D721Med (cell line): ENCODE data around the gene ZNF718.
"Not testable (repeated sequence)": the region's sequence is repeated elsewhere in the genome, so short reads cannot be mapped to it uniquely, and the experiment has no call there.

Experiments used
- DNase-seq: peaks from one replicate; pipeline ENCODE4 v3.0.0; 2011; ENCODE audit warnings: low spot score; ENCODE audit not compliant: insufficient read length
- FAIRE-seq: peaks from 2 replicates; lab custom pipeline; 2011; peaks lifted over from hg19 to GRCh38; lab: Jason Lieb, UNC
- CTCF ChIP-seq: IDR thresholded peaks from 2 replicates; pipeline ENCODE4 v1.5.1; 2012; ENCODE audit warnings: mild to moderate bottlenecking, control low read depth; ENCODE audit not compliant: insufficient read depth; ENCODE audit errors: missing control alignments

Gene ZNF718

DNA sequence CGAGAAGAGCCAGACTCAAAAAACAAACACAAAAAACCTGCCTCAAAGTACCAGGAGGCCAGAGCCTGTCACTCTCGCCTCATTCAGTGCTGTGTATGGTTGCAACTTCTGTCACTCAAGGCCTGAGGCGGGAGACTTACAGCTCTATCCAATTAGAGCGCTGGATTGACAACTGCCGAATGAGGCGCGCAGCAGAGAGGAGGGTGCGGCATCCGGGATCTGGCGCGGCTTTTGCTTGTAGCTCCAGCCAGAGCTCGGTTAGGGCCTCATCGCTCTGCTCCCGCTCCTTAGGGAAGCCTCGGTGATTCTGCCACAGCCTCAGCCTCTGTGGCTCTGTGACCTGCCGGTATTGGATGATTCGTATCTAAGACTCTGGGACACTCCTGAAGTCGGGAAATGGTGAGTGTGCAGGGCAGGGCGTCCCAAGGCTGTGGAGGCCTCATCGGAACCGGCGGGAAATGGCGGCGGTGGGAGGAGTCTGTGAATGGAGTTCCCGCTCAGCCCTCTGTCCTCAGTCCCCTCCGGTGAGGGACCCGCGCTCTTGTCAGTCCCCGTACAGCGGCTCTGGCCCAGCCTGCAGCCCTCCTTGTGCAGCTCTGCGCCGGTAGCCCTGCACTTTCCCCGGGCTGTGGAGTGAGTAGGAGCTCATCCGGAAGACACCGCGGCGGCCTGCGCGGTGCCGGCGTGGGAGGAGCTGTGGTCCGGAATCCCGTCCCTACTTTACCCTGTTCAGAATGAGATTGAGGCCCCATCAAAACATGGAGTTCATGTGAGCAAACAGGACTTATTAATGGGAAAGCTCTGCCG is at the start of gene ZNF718:
TSS of gene ZNF718 (plus strand) at position 227 of the 807 bp plus-strand sequence. CDS start at position 397, 170 bp downstream.
- no peak for TF ChIP-seq CTCF
- DNase-seq (peak; percentile 80), FAIRE-seq (no peak)

- FAIRE-seq (no peak), DNase-seq (no peak)
- TF ChIP-seq CTCF = no peak
Measured at GRCh38 chr4:85951-86350, 38.4 kb upstream of the ZNF718 start.

DNA sequence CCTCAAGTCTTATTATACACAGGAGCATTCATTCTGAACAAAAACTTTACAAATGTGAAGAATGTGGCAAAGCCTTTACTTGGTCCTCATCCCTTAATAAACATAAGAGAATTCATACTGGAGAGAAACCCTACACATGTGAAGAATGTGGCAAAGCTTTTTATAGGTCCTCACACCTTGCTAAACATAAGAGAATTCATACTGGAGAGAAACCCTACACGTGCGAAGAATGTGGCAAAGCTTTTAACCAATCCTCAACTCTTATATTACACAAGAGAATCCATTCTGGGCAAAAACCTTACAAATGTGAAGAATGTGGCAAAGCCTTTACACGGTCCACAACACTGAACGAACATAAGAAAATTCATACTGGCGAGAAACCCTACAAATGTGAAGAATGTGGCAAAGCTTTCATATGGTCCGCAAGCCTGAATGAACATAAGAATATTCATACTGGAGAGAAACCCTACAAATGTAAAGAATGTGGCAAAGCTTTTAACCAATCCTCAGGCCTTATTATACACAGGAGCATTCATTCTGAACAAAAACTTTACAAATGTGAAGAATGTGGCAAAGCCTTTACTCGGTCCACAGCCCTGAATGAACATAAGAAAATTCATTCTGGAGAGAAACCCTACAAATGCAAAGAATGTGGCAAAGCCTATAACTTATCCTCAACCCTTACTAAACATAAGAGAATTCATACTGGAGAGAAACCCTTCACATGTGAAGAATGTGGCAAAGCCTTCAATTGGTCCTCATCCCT is 37.6 kb upstream of the ZNF718 start:
- not testable (repeated sequence) for DNase-seq, FAIRE-seq

DNA sequence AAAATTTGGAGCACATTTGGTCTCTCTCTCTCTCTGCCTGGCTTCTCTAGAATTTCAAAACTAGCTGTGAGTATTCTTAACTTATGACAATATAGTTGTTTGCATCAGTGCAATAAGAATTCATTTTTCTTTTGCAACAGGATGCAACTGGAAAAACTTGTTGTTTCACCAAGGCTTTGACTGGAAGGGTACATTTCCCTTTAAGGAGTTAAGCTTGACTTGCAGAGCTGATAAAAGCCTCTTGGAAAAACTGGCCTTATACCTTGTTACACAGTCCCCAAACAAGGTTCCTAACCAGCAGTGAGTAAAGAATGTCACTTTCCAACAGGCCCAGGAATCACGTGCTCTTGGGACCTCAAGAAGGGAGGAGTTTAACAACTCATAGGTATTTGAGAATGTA is 25.9 kb upstream of the ZNF718 start:
- DNase-seq = no peak
- no peak for FAIRE-seq
- no peak for TF ChIP-seq CTCF

- DNase-seq = no peak
- no peak for FAIRE-seq
- no peak for TF ChIP-seq CTCF
Measured at GRCh38 chr4:99863-100262, 24.4 kb upstream of the ZNF718 start.

DNA sequence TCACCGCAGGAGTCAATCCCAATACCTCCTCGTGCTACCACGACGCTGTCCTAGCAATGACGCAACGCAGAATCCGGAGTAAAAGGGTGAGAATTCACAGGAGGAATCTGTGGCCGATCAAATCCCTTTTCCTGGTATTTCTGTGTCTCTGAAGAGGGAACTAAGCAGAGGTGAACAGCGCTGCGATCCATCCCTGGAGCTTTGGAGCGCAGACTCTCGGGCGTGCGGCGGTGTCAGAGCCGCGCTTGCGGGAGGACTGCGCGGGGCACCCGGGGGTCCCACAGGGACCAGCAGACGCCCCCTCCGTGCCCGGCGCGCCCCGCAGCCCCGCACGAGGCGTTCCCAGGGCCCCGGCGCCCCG is 17.2 kb upstream of the ZNF718 start:
- TF ChIP-seq CTCF = no peak
- no peak for FAIRE-seq
- DNase-seq = no peak

DNA sequence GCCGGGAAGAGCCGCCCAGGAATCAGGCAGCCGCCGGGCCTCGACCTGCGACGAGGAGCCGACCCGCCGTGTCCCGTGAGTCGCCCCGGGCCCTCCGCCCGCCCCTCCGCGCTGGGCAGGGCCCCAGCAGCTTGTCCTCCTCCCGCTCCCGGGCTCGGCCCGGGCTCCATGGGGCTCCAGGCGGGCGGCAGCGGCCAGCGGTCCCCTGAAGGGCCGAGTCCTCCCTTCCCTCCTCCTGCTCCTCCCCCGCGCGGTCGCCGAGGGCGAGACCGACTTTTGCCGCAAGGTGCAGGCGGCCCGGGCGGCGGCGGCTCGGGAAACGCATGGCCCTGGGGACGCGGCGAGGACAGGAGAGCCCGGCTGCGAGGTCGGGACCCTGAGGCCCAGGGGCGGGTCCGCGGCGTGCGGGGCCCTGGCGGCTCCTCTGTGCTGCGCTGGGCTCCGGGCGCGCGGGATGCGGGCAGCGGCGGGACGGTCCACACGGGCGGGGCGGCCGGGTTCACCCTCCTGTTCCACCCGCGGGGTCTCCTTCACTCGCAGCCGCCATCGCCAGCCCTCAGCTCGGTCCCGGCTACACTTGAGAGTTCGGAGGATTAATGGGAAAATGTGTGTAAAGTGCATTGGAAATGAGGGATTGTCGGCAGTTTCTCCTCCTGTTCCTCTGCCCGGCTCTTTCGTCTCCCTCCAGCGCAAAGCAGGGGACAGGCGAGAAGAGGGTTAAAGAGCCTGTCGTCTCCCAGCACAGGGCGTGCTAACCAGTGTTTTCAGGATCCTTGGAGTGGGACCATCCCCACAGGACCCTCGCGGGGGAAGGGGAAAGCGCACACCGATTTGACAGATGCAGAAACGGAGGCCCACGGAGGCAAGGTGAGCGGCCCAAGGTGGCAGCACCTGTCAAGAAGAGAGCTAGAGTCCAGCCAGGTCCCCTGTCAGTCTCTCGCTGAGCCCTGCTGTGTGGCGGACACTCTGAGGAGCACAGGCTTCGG is 16.6 kb upstream of the ZNF718 start:
- no peak for DNase-seq
- no peak for FAIRE-seq
- no peak for TF ChIP-seq CTCF
